Measurements from ENCODE around the gene CTSD.

DNA sequence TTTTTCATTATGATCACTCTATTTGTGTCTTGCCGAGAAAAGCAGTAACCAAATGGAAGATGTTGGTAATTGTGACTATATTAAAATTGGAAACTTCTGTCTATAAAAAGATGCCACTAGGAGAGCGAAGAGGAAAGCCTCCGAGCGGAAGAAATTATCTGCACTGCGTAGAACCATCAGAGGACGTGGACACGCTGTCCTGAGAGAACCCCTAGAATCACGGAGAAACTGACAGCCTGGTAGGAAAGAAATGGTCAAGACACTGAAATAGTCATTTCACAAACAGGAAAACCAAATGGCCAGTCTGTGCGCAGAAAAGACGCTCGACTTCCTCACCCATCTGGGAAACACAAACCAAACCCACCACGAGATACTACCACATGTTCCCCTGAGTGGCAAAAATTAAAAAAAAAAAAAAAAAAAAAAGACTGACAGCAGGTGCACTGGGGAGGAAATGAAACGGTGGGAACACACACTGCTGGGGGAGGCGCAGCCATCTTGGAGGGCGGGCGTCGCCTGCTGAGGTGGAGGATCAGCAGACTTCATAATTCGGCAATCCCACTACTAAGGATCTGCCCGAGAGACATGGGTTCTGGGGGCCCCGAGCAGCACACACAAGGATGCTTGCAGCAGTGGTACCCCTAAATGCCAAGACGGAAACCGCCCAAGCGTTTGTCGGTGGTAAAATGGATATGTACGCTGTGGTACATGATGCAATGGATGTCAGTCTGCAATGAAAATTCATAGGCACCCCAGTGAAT, 34.6 kb downstream of the CTSD start:
- TF ChIP-seq, protein P1, sequence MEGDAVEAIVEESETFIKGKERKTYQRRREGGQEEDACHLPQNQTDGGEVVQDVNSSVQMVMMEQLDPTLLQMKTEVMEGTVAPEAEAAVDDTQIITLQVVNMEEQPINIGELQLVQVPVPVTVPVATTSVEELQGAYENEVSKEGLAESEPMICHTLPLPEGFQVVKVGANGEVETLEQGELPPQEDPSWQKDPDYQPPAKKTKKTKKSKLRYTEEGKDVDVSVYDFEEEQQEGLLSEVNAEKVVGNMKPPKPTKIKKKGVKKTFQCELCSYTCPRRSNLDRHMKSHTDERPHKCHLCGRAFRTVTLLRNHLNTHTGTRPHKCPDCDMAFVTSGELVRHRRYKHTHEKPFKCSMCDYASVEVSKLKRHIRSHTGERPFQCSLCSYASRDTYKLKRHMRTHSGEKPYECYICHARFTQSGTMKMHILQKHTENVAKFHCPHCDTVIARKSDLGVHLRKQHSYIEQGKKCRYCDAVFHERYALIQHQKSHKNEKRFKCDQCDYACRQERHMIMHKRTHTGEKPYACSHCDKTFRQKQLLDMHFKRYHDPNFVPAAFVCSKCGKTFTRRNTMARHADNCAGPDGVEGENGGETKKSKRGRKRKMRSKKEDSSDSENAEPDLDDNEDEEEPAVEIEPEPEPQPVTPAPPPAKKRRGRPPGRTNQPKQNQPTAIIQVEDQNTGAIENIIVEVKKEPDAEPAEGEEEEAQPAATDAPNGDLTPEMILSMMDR (IDR thresholded peaks at IDR 0.05; ENCODE audit: insufficient read depth, low read length, poor library complexity, severe bottlenecking), result no peak
- TF ChIP-seq EZH2phosphoT487 (conservative IDR thresholded peaks at IDR 0.05; ENCODE audit: low read length), result no peak
